ENCODE measurements around the gene ANKS1A.

The ANKS1A gene

GRCh38 chr6:35049900-35050756 is 161.1 kb downstream of the ANKS1A start:
- Histone ChIP-seq H3K4me3 (ENCODE audit: low read length) (no peak overlapping the region), H3K36me3 (ENCODE audit: control insufficient read depth, low read length) (no peaks in the 10 kb centered on the region), H3K79me2 (ENCODE audit: control insufficient read depth, low read length) (no peaks in the 10 kb centered on the region), H3K9me2 (replicated peaks; ENCODE audit: control insufficient read depth, low read length) (no peaks in the 10 kb centered on the region), H3K27me3 (ENCODE audit: control insufficient read depth, low read length) (no peaks in the 10 kb centered on the region), H3K4me1 (ENCODE audit: control insufficient read depth, low read length) (no peaks in the 10 kb centered on the region), H4K20me1 (ENCODE audit: control insufficient read depth, insufficient read depth, low read depth, low read length) (no peaks in the 10 kb centered on the region), H3K9me3 (ENCODE audit: control insufficient read depth, insufficient read depth, low read length) (no peaks in the 10 kb centered on the region), H3K27ac (ENCODE audit: low read depth, low read length) (no peak overlapping the region), H3K4me2 (ENCODE audit: low read length) (no peak overlapping the region), H3F3A (ENCODE audit: control insufficient read depth, insufficient read depth) (no peaks in the 10 kb centered on the region)
- TF ChIP-seq EZH2phosphoT487 (IDR thresholded peaks at IDR 0.05; ENCODE audit: borderline replicate concordance, low read length) (no peak), CTCF (IDR thresholded peaks at IDR 0.05; ENCODE audit: low read depth, low read length, poor library complexity, severe bottlenecking) (no peak)

- Histone ChIP-seq H4K20me1 (ENCODE audit: control insufficient read depth, insufficient read depth, low read depth, low read length) (no peaks in the 10 kb centered on the region), H3K36me3 (ENCODE audit: control insufficient read depth, low read length) (no peaks in the 10 kb centered on the region), H3K4me2 (ENCODE audit: low read length) (no peak overlapping the region), H3K4me1 (ENCODE audit: control insufficient read depth, low read length) (no peaks in the 10 kb centered on the region), H3K27ac (ENCODE audit: low read depth, low read length) (no peak overlapping the region), H3F3A (ENCODE audit: control insufficient read depth, insufficient read depth) (no peaks in the 10 kb centered on the region), H3K4me3 (ENCODE audit: low read length) (no peak overlapping the region), H3K9me2 (replicated peaks; ENCODE audit: control insufficient read depth, low read length) (no peaks in the 10 kb centered on the region), H3K9me3 (ENCODE audit: control insufficient read depth, insufficient read depth, low read length) (no peaks in the 10 kb centered on the region), H3K27me3 (ENCODE audit: control insufficient read depth, low read length) (no peaks in the 10 kb centered on the region), H3K79me2 (ENCODE audit: control insufficient read depth, low read length) (no peaks in the 10 kb centered on the region)
- TF ChIP-seq CTCF (IDR thresholded peaks at IDR 0.05; ENCODE audit: low read depth, low read length, poor library complexity, severe bottlenecking) = no peak
- TF ChIP-seq EZH2phosphoT487 (IDR thresholded peaks at IDR 0.05; ENCODE audit: borderline replicate concordance, low read length) = no peak
These were observed 161.8 kb downstream of the ANKS1A start for GRCh38 chr6:35050757-35051330.

- no peaks in the 10 kb centered on the region for H3K36me3 ChIP-seq (ENCODE audit: control insufficient read depth, low read length)
- H3F3A ChIP-seq (ENCODE audit: control insufficient read depth, insufficient read depth) = no peaks in the 10 kb centered on the region
- no peaks in the 10 kb centered on the region for H3K9me3 ChIP-seq (ENCODE audit: control insufficient read depth, insufficient read depth, low read length)
- H3K27me3 ChIP-seq (ENCODE audit: control insufficient read depth, low read length) = no peaks in the 10 kb centered on the region
- no peaks in the 10 kb centered on the region for H3K4me1 ChIP-seq (ENCODE audit: control insufficient read depth, low read length)
- no peaks in the 10 kb centered on the region for H4K20me1 ChIP-seq (ENCODE audit: control insufficient read depth, insufficient read depth, low read depth, low read length)
- no peaks in the 10 kb centered on the region for H3K9me2 ChIP-seq (replicated peaks; ENCODE audit: control insufficient read depth, low read length)
- no peak overlapping the region for H3K4me2 ChIP-seq (ENCODE audit: low read length)
- no peak overlapping the region for H3K27ac ChIP-seq (ENCODE audit: low read depth, low read length)
- no peaks in the 10 kb centered on the region for H3K79me2 ChIP-seq (ENCODE audit: control insufficient read depth, low read length)
- no peak for TF ChIP-seq CTCF (IDR thresholded peaks at IDR 0.05; ENCODE audit: low read depth, low read length, poor library complexity, severe bottlenecking)
- TF ChIP-seq EZH2phosphoT487 (IDR thresholded peaks at IDR 0.05; ENCODE audit: borderline replicate concordance, low read length) = no peak
- no peak overlapping the region for H3K4me3 ChIP-seq (ENCODE audit: low read length)
These were observed 162.3 kb downstream of the ANKS1A start for GRCh38 chr6:35051396-35051795.
